Measurements from ENCODE around the gene DGKI.

DGKI gene

GRCh38 chr7:137354961-137355360 is 491.8 kb downstream of the DGKI start:
- no peak for DNase-seq (ENCODE audit: low read depth, low spot score)

DNA sequence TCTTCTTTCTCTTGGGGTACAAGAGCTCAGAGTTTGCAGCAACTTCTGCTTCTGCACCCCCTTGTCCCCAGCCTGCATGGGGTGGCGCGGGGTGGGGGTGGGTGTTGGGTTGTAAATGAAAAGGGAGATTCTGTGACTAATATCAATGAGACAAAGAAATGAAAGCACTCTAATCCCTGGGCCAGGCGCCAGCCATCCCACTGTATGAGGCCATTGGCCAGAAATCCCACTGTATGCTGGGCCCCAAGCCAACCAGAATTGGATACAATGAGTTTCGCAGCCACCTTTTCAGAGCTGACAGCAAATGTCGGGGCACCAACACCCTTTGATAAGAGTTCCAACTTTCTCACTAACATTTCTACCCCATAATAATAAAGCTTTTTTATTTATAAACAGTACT is 492.4 kb downstream of the DGKI start:
- no peak for DNase-seq (ENCODE audit: low read depth, low spot score)

DNA sequence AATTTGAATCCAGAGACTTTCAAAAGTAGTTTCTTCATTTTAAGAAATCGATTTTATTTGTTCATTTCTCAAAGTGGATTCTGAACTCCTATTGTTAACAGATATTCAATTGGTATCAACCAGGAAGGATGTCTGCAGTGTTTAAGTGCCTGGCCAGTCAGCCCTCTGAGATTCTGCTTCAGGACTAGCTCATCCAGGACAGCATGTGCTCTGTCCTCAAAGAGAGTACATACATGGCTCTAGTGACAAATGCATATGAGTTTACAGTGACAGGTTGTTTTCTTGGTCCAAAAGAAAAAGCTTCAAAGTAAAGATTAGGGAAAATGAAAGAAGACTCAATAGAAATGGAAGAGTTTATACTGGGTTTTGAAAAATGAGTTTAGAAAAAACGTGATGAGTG is 494.8 kb downstream of the DGKI start:
- no peak for DNase-seq (ENCODE audit: low read depth, low spot score)

- no peak for DNase-seq (ENCODE audit: low read depth, low spot score)
Observed at GRCh38 chr7:137345799-137346449, 500.9 kb downstream of the DGKI start.

GRCh38 chr7:137343281-137343841 is 503.4 kb downstream of the DGKI start, which contains the start of gene PTN:
TSS of gene PTN (minus strand) at chr7:137343733. CDS start at chr7:137254973, 88,760 bp downstream.
- DNase-seq (ENCODE audit: low read depth, low spot score): no peak

GRCh38 chr7:137342828-137343261 is 503.9 kb downstream of the DGKI start:
- DNase-seq (ENCODE audit: low read depth, low spot score): no peak

GRCh38 chr7:137342265-137342664 is 504.5 kb downstream of the DGKI start:
- DNase-seq (ENCODE audit: low read depth, low spot score): no peak

DNA sequence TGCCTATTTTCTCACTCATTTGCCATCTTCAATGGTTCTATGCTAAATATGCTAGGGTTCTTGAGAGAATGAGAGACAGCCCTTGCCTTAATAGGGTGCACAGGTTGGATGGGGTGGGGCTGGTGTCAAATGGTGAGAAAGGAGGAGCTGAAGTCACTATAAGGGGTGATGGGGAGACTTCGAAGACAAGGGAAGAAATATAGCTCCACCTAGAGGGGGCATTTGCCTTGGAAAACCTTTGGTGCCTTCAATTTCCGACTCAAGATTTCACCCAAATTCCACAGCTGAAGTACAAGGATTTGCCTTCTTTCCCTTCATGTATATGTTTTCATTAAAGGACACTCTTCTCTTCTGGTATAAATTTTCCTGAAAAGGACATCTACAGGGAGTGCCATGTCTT is 508.9 kb downstream of the DGKI start:
- DNase-seq (ENCODE audit: low read depth, low spot score): no peak

DNA sequence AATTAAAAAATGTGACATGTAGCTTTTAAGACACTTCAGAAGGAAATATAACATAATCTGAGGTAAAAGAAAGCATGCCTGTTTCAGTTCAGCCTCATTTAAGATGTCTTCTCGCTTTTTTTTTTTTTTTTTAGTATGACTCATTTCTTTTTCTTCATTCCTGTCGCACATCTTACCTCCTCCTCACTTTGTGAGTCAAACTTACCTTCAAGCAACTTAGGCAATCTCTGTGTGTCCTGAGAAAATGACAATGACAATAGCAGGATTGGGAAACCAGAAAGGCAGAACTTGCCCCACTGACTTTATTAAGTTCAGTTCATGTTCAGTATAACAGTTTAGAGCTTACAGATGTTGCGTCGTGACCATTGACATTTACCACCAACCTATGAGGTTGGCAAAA is 511.0 kb downstream of the DGKI start:
- DNase-seq (ENCODE audit: low read depth, low spot score): no peak

- peak; percentile 82 for DNase-seq (ENCODE audit: low read depth, low spot score)
Observed at GRCh38 chr7:137331378-137331777, 515.4 kb downstream of the DGKI start.

Data from smooth muscle cell of the brain vasculature (primary cell).